T follicular helper cell (primary cell): Measurements from ENCODE around the gene SLC4A3.
"Not testable (repeated sequence)": the region's sequence is repeated elsewhere in the genome, so short reads cannot be mapped to it uniquely, and the experiment has no call there.

ENCODE experiments used
- DNase-seq: peaks from one replicate; pipeline ENCODE4 v3.0.0-alpha.2; 2020; ENCODE audit warnings: low read depth

Gene SLC4A3

DNA sequence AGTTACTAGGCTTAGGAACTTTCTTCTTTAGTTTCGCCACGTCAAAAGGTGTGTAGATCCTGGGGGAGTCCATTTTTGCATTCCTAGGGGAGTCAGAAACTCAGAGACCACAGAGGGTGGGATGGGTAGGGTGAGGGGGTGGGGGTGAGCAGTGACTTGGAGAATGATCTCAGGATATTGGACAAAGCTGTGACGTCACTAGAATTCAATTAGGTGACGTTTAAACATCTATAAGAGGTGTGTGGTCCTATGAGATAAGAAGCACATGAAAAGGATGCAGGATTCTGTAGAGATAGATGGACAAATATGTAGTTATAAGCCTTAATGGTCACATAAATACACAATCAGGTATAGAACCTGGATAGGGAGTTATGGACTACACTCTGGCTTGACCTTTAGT is 21.5 kb downstream of the SLC4A3 start:
- DNase-seq = no peak

DNA sequence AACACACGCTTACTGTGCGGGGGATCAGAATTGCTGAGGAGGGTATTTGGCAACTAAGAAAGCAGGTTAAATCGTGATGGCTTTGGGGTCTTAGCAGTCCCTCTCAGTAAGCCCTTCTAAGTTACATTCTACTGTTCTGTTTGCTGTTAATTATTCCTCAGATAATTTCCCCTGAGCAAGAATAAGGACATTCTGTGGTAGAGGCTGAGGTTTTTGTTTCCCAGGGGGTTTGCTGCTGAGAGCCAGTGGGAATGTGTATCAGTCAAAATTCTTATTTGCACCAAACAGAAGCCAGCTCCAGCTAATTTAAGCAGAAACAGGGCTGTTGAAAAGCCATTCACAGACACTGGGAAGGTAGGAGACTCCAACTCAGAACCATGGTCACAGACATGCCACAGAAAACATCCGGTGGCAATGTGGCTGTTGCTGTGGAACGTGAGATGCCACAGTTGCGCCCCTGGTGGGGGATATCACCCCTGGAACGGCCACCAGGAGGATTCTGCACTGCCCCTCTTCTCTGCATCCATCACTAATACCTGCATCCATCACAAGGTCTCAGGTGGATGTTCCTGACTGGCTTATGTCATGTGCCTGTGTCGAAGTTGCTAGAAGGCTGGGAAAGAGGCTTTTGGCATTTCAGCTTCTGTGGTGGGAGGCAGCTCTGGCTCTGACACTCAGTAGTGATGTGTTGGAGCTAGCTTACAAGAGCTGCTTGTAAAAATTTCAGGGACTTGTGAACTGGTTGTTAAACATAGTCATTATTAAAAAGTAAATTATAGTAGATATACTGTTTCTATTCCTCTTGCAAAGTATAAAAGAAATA is 23.2 kb downstream of the SLC4A3 start:
- no peak for DNase-seq

DNA sequence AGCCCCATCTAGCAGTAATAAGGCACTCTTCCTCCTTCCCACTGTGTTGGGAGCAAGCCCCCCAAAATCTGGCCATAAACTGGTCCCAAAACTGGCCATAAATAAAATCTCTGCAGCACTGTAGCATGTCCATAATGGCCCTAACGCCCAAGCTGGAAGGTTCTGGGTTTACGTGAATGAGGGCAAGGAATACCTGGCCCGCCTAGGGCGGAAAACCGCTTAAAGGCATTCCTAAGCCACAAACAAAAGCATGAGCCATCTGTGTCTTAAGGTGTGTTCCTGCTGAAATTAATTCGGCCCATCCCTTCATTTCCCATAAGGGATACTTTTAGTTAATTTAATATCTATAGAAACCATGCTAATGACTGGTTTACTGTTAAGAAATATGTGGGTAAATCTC is 24.2 kb downstream of the SLC4A3 start:
- not testable (repeated sequence) for DNase-seq

DNA sequence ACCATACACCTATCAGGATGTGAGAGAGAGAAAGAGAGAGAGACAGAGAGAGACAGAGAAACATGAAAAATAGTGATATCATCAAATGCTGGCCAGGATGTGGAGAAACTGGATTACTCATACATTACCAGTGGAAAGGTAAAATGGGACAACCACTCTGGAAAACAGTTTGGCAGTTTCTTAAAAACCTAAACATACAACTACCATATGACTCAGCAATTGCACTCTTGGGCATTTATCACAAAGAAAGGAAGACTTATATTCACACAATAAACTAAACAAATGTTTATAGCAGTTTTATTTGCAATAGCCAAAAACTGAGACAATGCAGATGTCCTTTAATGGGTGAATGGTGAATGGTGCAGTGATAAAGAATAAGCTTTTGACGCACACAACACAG is 29.1 kb downstream of the SLC4A3 start:
- DNase-seq = no peak

DNA sequence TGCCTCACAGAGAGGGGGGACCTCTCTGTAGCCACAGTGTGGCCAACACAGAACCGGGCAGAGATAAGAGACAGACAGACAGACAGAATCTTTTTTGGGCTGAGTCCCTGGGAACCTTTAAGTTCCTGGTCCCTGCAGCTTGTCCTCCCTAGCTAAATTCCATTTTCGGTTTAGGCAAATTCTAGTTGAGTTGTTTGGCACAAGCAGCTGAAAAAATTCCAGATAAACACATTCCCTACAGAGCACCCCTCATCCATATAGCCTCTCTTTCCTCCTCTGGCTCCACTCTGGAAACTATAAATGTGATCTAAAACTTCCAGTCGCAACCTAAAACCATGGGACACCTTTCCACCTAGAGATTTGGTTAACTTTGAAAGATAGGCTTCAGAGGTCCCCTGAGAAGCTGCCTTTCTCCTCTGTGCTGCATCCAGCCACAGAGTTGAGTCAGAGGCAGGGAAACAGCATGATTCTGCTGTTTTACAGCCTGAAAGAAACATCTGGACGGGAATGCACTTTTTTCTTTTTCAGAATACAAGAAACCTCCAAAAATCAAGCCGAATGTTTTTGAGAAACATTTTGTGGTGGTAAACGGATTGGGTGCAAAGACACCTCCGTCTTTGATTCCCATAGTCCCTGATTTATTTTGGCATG is 30.9 kb downstream of the SLC4A3 start:
- DNase-seq = no peak

DNA sequence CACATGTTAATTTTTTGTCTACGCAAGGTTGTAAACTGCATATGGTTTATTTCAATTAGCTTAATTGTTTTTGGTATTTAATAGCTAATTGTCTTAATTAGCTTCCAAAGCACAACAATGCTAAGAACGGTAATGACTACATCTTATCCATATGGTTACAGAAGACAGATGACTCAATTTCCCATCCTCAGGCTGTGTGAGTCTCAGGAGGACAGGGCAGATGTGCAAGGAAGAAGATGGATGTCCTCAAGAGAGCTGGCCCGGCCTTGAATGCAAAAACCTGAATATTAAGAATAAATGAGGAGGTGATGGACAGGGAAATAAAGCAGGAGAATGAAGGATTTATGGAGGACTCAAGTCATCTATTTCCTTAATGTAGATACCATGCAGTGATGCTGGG is 31.4 kb downstream of the SLC4A3 start:
- no peak for DNase-seq

DNA sequence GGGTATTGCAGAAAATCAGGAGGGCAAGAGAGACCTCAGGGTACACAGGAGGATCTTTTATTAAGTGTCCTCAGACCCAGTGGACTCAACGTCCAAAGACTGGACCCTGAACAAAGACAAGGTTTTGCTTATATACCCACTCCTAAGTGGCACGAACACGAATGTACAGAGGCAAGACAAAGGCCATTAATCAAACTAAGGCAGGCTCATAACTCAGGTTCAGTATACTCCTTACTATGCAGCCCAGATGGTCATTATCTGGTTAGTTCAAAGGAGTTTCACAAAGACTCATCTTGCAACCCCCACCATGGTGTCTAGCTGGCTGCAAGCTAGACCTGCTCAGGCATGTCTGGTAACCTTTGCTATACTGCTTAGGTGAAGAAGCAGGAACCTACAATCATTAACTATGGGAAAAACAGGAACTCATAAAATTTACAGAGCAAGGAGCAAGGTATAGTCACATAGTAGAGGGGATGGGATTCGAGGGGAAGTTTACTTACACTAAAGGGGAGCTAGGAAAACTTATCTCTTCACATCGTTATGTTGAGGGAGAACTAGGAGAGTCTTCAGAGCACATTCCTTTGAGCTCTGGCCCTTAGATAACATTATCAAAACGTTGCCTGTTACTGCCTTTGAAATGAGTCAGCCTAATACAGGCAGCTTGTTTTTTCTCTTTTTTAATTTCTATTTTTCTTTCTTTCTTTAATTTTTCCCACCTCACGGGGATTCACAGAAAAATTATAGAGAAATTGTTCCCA is 33.9 kb downstream of the SLC4A3 start:
- no peak for DNase-seq

DNA sequence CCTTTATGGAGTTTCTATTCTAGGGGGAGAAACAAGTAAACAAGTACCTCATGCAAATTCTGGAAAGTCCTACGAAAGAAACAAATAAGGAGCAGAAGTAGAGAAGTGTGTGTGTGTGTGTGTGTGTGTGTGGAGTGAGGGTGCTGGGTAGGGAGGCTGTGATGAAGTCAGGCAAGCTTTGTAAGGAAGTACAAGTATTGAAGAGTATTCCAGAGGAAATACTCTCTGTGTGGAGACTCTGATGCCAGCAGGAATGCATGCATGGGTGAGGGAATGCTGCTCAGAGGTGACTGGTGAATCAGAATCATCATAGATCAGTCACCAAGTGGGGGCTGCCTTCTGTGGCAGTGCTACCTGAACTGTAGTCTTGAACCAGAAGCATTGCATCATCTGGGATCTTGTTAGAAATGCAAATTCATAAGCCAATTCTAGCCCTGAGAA is 34.5 kb downstream of the SLC4A3 start:
- DNase-seq = no peak

DNA sequence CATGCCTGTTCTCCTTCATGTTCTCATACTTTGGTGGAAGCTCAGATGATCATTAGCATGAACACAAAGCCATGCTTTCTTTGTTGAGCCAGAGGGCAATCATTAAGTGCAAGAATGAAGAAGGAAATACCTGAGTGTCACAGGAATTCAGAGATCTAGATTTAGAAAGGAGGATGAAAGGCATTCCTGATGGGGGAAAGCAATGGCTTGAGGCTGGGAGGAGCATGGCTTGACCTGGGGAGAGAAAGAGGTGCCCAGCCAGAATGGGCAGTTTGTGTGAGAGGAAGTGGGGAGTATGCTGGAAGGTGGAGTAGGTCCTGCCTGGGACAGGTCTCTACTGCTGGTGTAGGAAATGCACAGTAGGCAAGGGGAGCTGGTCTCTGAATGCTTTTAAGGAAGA is 35.1 kb downstream of the SLC4A3 start:
- no peak for DNase-seq

DNA sequence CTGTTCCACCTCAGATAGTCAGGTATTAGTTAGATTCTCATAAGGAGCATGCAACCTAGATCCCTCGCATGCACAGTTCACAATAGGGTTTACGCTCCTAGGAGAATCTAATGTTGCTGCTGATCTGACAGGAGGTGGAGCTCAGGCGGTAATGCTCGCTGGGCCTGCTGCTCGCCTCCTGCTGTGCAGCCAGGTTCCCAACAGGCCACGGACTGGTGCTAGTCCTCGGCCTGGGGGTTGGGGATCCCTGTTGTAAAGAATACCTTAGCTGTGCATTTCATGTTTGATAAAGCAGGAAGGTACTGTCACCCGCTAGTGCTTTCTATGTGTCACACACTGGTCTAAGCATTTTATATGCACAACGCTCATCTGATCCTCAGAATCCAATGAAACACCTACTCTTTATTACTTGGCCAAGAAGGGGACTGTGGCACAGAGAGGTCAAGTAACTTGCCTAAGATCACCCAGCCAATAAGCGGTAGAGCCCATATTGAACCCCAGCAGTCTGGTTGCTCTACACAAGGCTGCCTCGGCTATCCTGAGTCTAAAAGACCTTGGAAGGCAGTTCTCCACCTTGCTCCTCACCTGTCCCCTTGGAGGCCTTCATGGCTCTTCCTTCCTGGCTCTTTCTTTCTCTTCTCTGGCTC is 35.8 kb downstream of the SLC4A3 start:
- DNase-seq = no peak

DNA sequence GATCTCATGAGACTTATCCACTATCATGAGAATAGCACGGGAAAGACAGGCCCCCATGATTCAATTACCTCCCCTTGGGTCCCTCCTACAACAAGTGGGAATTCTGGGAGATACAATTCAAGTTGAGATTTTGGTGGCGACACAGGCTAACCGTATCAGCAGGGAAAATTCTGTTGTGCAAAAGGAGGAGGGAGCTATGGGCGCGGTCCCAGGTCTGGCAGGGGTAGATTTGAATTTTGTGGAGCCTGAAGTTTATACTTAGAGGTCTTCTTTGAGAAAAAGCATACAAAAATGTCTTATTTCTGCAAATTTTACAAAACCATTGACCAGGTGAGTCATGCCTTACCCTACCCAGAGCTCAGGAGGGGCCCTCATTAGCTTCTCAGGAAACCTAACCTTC is 36.6 kb downstream of the SLC4A3 start:
- no peak for DNase-seq

DNA sequence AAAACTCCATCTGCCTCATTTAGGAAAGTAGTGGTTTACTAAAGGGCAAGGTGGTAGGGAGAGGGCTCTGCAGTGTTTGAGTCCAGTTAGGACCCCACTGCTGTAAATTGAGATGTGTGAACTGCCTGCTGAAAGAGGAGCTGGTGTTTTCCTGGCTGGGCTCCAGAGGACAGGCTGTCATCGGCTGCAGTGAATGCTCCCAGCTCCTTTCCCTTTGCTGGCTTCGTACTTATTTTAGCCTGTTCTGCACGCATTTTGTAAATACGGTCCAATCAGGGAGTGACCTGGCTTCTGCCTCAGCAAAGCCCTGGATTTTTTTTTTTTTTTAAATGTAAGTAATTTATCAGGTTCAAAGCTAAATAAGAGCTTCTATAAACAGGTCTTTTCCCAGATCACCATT is 37.5 kb downstream of the SLC4A3 start:
- DNase-seq = no peak

DNA sequence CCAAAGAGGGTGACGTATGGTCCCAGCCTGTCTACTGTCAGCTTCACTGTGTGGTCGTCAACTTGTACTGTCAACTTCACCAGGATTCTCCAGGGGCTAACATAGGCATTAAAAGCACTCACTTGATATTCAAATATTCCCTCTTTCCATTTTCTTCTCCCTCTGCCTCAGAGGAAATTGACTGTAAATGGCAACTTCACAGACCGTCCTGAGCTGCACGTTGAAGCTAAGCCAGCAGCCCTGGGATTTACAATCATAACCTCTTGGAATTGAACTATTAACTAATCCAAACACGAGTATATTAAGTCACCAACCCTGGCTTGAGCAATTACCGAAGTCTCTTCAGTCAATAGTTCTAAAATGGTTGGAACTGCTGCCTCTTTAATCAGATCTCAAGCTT is 38.5 kb downstream of the SLC4A3 start:
- DNase-seq = no peak

DNA sequence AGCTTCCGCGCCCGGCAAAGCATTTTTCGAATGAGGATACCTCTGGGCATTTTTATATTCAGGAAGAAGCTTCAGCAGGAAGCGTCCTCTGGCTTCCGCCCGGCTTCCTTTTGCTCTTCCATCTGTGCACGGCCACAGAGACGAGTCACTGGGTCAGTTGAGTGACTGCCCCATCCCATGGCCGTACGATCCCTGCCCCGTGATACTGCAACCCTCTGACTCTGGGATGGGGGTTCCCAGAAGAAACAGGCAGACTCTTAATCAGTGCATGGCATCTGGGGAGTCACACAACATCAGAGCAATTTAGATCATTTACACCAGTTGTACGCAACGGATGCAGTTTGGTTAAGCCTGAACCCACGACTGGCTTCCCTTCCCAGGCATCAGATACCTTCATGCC is 40.9 kb downstream of the SLC4A3 start:
- no peak for DNase-seq

DNA sequence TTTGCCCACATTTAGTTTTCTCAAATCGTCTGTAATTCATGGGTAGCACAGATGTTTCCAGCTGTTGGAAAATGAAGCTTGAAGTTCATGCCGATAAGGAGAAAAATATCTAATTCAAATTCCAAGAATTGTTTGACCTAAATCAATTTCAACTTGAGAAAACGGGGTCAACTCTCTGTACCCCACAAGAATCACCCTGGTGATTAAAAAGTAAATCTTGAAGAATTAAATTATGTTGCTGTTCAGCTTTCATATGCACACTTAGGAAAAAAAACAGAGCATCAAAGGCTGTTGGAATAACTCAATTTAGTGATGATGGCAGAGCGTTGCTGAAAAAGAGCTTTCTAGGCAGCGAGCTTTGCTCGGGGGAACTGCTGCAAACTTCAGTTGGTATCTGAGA is 43.0 kb downstream of the SLC4A3 start:
- no peak for DNase-seq

DNA sequence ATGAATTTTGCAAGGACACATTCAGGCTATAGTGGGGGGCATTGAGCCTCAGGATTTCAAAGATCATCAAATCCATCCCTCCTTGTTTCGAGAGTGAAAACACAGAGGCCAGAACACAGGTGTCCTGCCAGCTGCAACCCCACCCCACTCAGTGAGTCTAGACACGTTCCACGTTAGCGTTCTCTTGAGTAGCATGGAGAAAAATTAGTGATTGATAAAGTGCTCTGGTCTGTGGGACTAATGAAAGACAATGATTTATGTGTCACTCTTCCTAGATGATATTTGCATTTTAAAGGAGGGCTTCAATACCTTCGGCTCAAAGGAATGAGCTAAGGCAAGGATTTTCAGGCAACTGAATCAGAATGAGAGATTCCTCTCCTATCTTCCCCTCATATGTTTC is 43.8 kb downstream of the SLC4A3 start:
- no peak for DNase-seq

DNA sequence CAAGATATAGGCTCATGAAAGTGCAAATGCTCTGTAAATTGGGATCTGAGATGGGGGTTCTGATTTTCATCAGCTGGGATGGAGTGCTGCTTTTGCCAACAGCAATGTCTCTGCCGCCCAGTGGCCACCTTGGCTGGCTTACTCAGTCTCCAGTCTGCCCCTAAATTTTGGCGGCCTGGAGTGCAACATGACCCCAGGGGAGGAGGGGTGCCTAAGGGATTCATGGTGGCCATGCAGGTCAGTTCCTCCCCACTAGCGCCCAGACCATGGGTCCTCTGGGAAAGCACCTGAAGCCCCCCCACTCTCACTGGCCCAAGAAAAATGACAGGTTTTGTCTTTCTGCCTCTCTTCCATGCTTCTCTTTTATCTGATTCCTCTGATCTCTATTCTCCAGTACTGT is 45.0 kb downstream of the SLC4A3 start:
- no peak for DNase-seq

DNA sequence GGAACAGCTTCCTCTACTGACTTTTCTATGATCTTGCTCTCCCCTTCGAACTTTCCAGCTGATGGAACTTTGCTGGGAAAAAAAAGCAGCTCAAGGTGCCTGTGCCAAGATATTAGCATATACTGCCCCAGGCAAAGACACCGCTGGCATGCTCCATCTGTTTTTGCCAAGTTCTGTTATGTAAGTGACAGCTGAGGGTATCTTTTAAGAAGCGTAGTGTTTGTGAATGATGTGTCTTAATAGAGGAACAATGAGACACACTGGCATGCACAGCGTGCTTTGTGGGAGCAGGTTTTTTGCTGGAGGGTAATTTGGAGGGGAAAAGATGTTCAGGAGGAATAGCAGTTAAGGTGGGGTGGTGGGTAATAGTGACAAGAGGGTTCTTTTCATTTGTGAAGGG is 47.8 kb downstream of the SLC4A3 start:
- no peak for DNase-seq

DNA sequence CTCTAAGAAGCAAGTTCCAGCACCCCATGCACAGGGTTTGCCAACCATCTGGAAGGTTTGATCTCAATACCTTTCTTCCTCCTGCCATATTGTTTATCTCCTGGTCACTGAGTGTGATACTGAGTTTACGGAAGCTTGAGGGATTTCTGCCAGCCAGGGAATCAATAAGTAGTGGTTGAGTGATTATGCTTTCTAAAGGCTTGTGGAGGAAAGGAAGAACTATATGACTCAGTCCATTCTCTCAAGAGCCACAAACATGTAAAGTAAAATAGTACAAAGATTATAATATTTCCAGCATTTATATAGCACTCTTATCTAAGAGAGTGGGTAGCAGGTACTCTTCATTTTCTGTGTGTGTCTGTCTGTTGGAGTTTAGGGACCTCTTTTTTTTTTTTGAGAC is 49.2 kb downstream of the SLC4A3 start:
- no peak for DNase-seq

DNA sequence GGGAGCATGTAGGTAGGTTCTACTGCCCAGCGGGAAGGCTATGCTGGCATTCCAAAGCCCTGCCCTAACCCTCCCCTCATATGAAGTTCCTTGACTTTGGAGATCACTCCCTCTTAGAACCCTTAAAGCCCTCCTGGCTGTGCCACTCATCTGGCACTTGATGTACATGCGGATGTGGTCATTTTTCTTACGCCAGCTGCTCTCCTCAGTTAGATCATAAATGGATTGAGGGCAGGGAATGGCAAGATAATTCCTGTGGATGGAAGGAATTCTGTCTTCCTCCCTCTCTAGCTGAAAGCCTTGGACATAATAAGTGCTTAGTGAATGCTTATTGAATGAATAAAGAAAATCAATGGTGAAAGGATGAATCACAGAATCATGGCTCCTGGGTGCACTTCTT is 51.6 kb downstream of the SLC4A3 start:
- no peak for DNase-seq

DNA sequence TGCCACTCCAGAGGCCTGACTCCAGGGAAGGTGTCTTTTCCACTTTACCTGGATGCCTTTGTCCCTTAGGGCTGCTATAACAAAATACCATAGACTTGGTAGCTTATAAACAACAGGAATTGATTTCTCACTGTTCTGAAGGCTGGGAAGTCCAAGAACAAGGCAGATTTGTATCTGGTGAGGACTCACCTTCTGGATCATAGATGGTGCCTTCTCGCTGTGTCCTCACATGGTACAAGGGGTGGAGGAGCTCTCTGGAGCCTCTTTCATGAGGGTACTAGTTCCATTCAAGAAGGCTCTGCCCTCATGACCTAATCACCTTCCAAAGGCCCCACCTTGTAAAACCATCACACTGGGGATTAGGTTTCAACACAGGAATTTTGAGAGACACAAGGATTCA is 52.1 kb downstream of the SLC4A3 start:
- DNase-seq = no peak

DNA sequence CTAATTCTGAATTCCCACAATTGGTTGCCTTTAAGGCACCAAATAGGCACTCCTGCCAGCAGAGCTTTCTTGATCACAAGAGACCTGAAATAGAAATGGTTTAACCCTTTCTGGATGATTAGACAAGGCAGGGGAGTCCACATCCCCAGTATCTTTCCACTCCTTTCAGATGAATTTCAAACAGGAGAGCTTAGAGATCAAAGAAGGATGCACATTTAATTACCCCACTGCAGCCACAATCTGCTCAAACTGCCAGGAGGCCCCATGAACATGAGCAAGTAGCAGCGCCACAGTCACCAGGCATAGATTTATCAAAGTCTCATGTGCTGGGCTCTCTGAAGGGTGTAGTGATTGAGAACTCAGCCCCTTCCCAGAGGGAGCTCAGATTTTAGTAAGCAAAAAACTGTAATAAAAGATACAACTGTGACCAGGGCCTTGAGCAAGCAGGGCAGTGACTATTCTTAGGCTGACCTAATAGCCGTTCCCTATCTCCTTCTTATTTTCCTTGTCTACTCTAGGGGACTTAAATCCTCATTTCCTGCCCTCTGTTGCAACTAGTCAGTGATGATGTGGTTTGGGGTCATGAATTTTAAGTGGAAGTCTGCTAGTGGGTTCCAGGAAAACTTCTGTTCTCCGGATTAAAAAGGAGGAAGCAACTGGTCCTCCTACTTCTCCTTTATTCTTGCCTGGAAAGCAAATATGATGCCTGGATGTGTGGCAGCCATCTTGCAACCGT is 53.7 kb downstream of the SLC4A3 start:
- no peak for DNase-seq
